GM20431 (cell line): ENCODE measurements around the gene GRB14.
"Not testable (repeated sequence)": the region's sequence is repeated elsewhere in the genome, so short reads cannot be mapped to it uniquely, and the experiment has no call there.

Experiments
- in situ Hi-C: fragments of 300-500 bp; cut with MseI, MboI; formaldehyde crosslinking; loops from one replicate; pipeline ENCODE4 v1.15.0; 2020; ENCODE audit warnings: low sequenced_read_pairs; ENCODE audit not compliant: unreplicated experiment

The GRB14 gene

GRCh38 chr2:164504253-164504652 is 117.0 kb downstream of the GRB14 start:
- in situ Hi-C loops = no loop called here

DNA sequence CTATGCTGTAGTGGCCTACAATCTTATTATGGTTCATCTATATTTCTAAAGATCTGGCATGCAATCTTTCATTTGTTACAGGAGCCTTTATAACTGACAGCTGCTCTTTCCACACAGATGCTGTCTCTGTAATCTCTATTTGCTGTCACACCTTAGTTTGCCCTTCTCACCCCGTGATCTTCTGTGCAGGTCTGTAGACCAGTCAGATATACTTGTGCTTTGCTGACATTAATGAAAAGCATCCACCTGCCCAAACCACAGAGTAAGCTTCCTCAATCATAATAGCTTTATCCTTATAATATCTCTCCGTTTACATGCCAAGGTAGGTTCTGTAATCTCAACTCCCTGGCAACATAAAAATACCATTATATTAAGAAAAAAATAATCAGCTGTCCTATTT is 122.4 kb downstream of the GRB14 start:
- in situ Hi-C loops = no loop called here

DNA sequence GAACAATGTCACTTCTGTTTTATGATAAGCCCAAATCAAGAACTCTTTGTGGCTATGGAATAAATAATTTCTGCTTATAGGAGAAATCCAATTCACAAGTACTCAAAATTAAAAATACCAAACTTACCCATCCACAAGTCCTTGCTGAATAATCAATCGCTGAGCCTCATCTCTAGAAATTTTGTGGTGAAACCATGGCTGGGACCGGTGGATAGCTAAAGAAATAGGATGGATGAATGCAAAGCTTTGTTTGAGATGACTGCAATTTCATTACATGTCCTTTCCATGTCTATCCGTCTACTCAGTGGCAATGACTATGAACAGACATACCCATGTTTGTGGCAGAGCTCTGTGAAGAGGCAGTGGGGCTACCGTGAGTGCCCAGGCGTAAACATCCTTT is 124.4 kb downstream of the GRB14 start:
- in situ Hi-C loops = no loop called here

DNA sequence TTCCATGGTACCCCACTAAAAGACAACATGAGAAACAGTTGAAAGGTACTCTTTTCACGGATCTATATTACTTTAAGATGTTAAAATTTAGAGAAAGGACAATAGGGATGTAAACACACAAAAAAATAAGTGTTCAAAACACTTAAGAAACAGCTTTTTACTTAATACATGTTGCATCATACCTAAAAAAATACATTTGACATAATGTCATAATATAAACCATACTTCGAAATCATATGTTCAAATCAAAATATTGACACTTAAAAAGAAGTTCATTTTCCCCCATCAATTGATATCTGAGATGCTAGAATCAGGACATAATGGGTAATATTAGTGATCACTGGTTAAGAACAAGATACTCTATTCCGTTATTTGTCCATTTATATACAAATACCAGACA is 124.9 kb downstream of the GRB14 start:
- in situ Hi-C loops = no loop called here

DNA sequence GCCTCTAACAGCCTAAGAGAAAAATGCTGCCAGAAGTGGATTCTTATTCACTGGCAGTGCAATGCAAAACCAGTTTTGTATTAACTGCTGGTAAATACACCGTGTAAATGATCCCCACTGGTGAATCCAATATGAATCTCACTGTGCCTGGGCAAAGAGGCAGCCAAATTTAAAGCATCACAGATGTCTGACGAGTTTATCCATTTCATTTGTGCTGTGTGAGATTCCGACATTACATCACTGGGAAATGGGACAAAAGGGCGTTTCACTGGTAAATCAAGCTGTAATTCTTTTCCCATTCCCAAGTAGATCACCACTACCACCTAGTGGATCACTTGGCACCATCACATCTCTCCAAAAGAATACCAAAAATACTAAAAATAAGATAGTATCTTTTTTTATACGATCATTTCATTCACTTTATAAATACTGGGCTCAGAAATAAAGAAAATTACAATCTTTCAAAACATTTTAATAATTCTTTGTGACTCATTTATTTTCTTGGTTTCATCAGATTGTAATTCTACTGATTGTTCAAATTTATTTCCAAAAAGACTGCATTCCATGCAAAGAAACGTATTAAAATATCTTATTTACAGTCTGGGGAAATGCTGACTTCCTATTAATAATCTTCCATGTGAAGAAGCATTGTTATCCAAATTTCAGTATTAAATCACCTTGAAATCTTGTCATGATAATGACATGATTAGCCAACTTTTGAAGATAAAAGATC is 125.6 kb downstream of the GRB14 start:
- in situ Hi-C loops = no loop called here

- in situ Hi-C loops = no loop called here
These were observed 135.7 kb downstream of the GRB14 start for GRCh38 chr2:164485541-164485940.

- in situ Hi-C loops = no loop called here
These were observed 141.8 kb downstream of the GRB14 start for GRCh38 chr2:164479460-164479859.

DNA sequence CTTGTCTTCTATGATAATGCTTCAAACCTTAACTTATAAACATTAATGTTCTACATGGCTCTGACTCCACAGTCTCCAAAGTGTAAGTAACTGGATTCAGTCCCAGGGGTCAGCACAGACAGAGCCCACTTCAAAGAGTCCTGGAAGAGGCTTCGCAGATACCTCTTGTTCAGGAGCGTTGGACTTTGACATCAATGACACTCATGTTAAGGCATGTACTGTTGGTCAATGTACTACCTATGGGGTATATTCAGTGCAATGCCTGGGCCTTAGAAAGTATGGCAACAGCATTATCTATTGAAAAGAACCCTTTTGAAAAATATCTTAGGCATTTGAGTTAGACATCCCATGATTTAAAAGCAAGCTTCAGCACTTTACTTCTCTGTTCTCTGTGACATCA is 143.1 kb downstream of the GRB14 start:
- in situ Hi-C loops = no loop called here

DNA sequence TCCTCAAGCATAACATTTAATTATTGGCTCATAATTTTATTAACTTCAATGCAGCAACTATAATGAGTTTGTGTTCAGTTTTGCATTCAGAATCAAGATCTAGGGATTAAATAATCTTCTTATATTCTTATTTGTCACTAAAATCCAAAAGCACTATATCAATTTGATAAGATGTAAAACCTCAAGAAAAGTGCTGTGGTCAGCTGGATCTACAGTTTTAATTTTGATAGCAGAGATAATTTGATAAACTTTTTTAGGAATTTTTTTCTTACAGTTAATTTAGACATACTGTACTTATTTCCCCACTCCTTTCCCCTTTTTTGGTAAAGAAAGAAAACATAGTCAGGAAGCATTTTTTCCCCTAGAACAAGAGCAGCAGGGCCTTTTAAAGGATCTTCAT is 146.4 kb downstream of the GRB14 start:
- in situ Hi-C loops = no loop called here

GRCh38 chr2:164473021-164473420 is 148.3 kb downstream of the GRB14 start:
- in situ Hi-C loops = no loop called here

GRCh38 chr2:164465047-164465446 is 156.2 kb downstream of the GRB14 start:
- in situ Hi-C loops = not testable (repeated sequence)

GRCh38 chr2:164464376-164464775 is 156.9 kb downstream of the GRB14 start:
- in situ Hi-C loops = no loop called here

DNA sequence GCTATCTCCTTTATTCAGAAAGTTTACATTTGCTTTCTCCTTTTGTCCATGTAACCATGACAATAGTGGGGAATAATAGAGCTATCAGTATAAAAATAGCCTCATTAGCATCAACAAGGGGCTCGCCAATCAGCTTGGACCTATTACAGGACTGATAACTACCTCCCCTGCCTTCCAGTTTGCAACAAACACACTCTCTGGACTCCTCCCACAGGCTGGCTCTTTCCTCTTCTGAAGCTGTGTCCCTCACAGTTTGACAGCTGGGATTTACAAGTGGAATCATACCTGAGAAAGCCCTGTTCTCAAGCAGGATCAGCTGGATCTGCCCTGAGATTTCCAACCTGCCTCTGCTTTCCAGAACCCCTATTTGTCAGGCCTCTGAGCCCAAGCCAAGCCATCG is 162.5 kb downstream of the GRB14 start:
- in situ Hi-C loops = no loop called here

DNA sequence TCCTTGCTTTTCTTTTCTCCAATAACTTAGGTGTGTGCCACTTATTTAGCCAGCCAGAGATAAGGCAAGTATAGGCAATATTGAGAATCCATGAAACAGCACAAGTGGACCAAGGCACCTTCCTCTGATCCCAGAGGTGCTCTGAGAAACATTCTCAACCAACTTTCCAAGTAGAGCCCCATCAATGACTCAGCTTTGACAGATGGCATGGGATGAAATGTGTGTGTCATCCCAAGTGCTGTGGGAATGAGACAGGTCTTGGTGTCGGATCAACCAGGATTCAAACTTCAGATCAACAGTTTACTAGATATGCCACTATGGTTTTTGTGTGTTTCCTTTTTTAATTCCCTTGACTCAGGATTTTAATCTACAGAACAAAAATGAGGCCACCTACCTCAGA is 164.0 kb downstream of the GRB14 start:
- in situ Hi-C loops = no loop called here

DNA sequence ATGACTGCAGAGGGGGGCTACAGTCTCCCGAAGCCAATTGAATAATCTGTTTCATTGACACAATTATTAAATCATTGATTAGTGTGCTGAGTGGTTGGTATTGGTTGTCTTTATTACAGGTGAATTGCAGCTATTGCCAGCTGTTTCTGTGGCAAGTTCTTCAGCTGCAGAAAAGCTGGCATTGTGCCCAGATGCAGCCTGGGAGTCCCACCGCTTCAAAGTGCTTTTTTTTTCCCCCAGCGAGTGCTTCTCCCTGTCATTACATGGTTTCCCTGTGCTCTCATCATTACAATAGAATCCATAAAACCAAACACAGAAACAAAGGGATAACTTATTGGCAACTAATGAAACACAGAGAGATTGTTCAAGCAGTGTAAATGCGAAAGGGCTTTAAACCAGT is 164.7 kb downstream of the GRB14 start:
- in situ Hi-C loops = no loop called here

- in situ Hi-C loops = no loop called here
These were observed 167.5 kb downstream of the GRB14 start for GRCh38 chr2:164453656-164454305.

GRCh38 chr2:164450278-164450677 is 171.0 kb downstream of the GRB14 start:
- in situ Hi-C loops = no loop called here

GRCh38 chr2:164449706-164450105 is 171.6 kb downstream of the GRB14 start:
- in situ Hi-C loops = no loop called here

- in situ Hi-C loops = no loop called here
These were observed 173.6 kb downstream of the GRB14 start for GRCh38 chr2:164447660-164448059.
